HCT116 (cell line): ENCODE results near the gene TRPM5. TPM values are rescaled to one million over a fixed set of nuclear protein-coding genes. Genes with fewer than 3 reads are reported as not detected.

ENCODE experiments used
- ATAC-seq: fragments of 200-7000 bp; cut with Tn5 transposase; 2 replicates; pipeline ENCODE4 v1.9.1; 2020; ENCODE audit warnings: mild to moderate bottlenecking, moderate library complexity
- BruUV-seq: library from RNA; stranded (reverse); fragments of 400-500 nt; replicated peaks from 2 replicates; lab custom pipeline; 2021; lab: Mats Ljungman, UMichigan
- CTCF ChIA-PET: fragments of 300-600 bp; sonication (Branson Sonifier 250); formaldehyde crosslinking; loops from one replicate; lab custom pipeline; 2021; ENCODE audit warnings: antibody characterized with exemption; lab: Charles Lee
- POLR2A ChIA-PET: fragments of 300-600, 350-600 bp; sonication (Branson Sonifier 250); formaldehyde crosslinking; loops from one replicate; lab custom pipeline; 2021; ENCODE audit warnings: antibody characterized with exemption; lab: Charles Lee
- RAD21 ChIA-PET, 2 experiments: fragments of 300-600 bp; sonication (Branson Sonifier 250); formaldehyde crosslinking; loops; one replicate each; lab custom pipeline; 2023; ENCODE audit warnings: low total read pairs in 2 of 2; ENCODE audit not compliant: uncharacterized antibody in 2 of 2, unreplicated experiment in 2 of 2, low non-redundant PET in 1 of 2; lab: Charles Lee
- DNase-seq: peaks from one replicate; pipeline ENCODE4 v3.0.0-alpha.2; 2010; ENCODE audit warnings: low read depth, low spot score
- H2AFZ ChIP-seq: fragments of 200-600 bp; shearing (Covaris generic), sonication (generic); 2 replicates; pipeline ENCODE4 v1.6.1; 2017; ENCODE audit warnings: low read depth, mixed run types, mixed read lengths, antibody characterized with exemption, low read length; ENCODE audit not compliant: poor library complexity, severe bottlenecking
- H3K27ac ChIP-seq: 2 replicates; pipeline ENCODE4 v1.5.1; 2012; ENCODE audit warnings: low read depth, low read length
- H3K27me3 ChIP-seq: fragments of 200-600 bp; sonication (generic); 2 replicates; pipeline ENCODE4 v1.6.1; 2016; ENCODE audit warnings: mixed run types, low read length, mixed read lengths; ENCODE audit not compliant: insufficient read depth
- H3K36me3 ChIP-seq, 2 experiments: fragments of 200-500 bp in 1 of 2; fragments of 200-600 bp in 1 of 2; sonication (Bioruptor generic) in 1 of 2; sonication (generic) in 1 of 2; 2 replicates each; pipeline versions ENCODE4 v1.5.1 to v1.6.1; 2014 to 2016; ENCODE audit warnings: low read length in 2 of 2, inconsistent platforms in 1 of 2, mixed read lengths in 1 of 2, mixed run types in 1 of 2; ENCODE audit not compliant: insufficient read depth in 2 of 2, control insufficient read depth in 1 of 2
- H3K4me1 ChIP-seq, 2 experiments: fragments of 200-600 bp in 1 of 2; sonication (generic) in 1 of 2; 2 replicates each; pipeline versions ENCODE4 v1.5.1 to v1.6.1; 2012 to 2017; ENCODE audit warnings: low read length in 2 of 2, inconsistent platforms in 1 of 2, mild to moderate bottlenecking in 1 of 2, mixed read lengths in 1 of 2, mixed run types in 1 of 2, moderate library complexity in 1 of 2; ENCODE audit not compliant: insufficient read depth in 2 of 2, control insufficient read depth in 1 of 2
- H3K4me2 ChIP-seq: fragments of 200-600 bp; sonication (generic); 2 replicates; pipeline ENCODE4 v1.6.1; 2017; ENCODE audit warnings: mixed run types, low read length, mixed read lengths
- H3K4me3 ChIP-seq, 2 experiments: fragments of 200-600 bp in 1 of 2; sonication (generic) in 1 of 2; replicated peaks in 1 of 2; 2 replicates each; pipeline ENCODE4 v1.5.1; 2011 to 2016; ENCODE audit warnings: low read length in 2 of 2, control low read depth in 1 of 2, low read depth in 1 of 2, mild to moderate bottlenecking in 1 of 2, mixed read lengths in 1 of 2, mixed run types in 1 of 2
- H3K79me2 ChIP-seq: fragments of 200-600 bp; sonication (generic); 2 replicates; pipeline ENCODE4 v1.6.1; 2017; ENCODE audit warnings: mild to moderate bottlenecking, mixed run types, low read length, moderate library complexity, mixed read lengths; ENCODE audit not compliant: insufficient read depth
- H3K9ac ChIP-seq: fragments of 200-600 bp; sonication (generic); 2 replicates; pipeline ENCODE4 v1.6.1; 2016; ENCODE audit warnings: low read length, mixed read lengths
- H3K9me2 ChIP-seq: fragments of 200-600 bp; sonication (generic), shearing (Covaris generic); 2 replicates; pipeline ENCODE4 v1.6.1; 2017; ENCODE audit warnings: mixed run types, mild to moderate bottlenecking, moderate library complexity; ENCODE audit not compliant: insufficient read depth
- H3K9me3 ChIP-seq, 2 experiments: fragments of 200-500 bp in 1 of 2; fragments of 200-600 bp in 1 of 2; sonication (Bioruptor generic) in 1 of 2; sonication (generic) in 1 of 2; 2 replicates each; pipeline ENCODE4 v1.6.1; 2014 to 2017; ENCODE audit warnings: low read length in 2 of 2, mixed read lengths in 2 of 2, inconsistent platforms in 1 of 2, low read depth in 1 of 2, mild to moderate bottlenecking in 1 of 2, mixed run types in 1 of 2, moderate library complexity in 1 of 2; ENCODE audit not compliant: control insufficient read depth in 1 of 2, insufficient read depth in 1 of 2
- H4K20me1 ChIP-seq: fragments of 200-600 bp; sonication (generic), shearing (Covaris generic); 2 replicates; pipeline ENCODE4 v1.6.1; 2017; ENCODE audit warnings: mixed run types, mild to moderate bottlenecking, moderate library complexity; ENCODE audit not compliant: insufficient read depth
- CBX3 ChIP-seq: IDR thresholded peaks from 2 replicates; pipeline ENCODE4 v1.6.1; 2012; ENCODE audit warnings: low read depth
- CEBPB ChIP-seq: IDR thresholded peaks from 2 replicates; pipeline ENCODE4 v1.6.1; 2012; ENCODE audit warnings: low read depth
- EGR1 ChIP-seq: IDR thresholded peaks from 2 replicates; pipeline ENCODE4 v1.6.1; 2012; ENCODE audit warnings: low read depth
- EZH2 ChIP-seq: fragments of 200-600 bp; sonication (generic); IDR thresholded peaks from 2 replicates; pipeline ENCODE4 v1.6.1; 2017; ENCODE audit warnings: antibody characterized with exemption, mixed run types
- FOSL1 ChIP-seq: IDR thresholded peaks from 2 replicates; pipeline ENCODE4 v1.6.1; 2012; ENCODE audit warnings: low read depth
- JUND ChIP-seq: IDR thresholded peaks from 2 replicates; pipeline ENCODE4 v1.6.1; 2012
- MAX ChIP-seq: IDR thresholded peaks from 2 replicates; pipeline ENCODE4 v1.6.1; 2012
- RAD21 ChIP-seq: IDR thresholded peaks from 2 replicates; pipeline ENCODE4 v1.6.1; 2012; ENCODE audit warnings: low read depth, mild to moderate bottlenecking
- REST ChIP-seq: IDR thresholded peaks from 2 replicates; pipeline ENCODE4 v1.6.1; 2012; ENCODE audit warnings: low read depth
- SIN3A ChIP-seq: IDR thresholded peaks from 2 replicates; pipeline ENCODE4 v1.6.1; 2012; ENCODE audit warnings: low read depth
- SP1 ChIP-seq: IDR thresholded peaks from 2 replicates; pipeline ENCODE4 v1.6.1; 2012; ENCODE audit warnings: low read depth
- SRF ChIP-seq: IDR thresholded peaks from 2 replicates; pipeline ENCODE4 v1.6.1; 2012; ENCODE audit warnings: low read depth
- TCF7L2 ChIP-seq: IDR thresholded peaks from 2 replicates; pipeline ENCODE4 v1.7.0; 2011; ENCODE audit warnings: borderline replicate concordance, inconsistent platforms; ENCODE audit not compliant: insufficient read depth, insufficient read length; ENCODE audit errors: extremely low read depth
- YY1 ChIP-seq: IDR thresholded peaks from 2 replicates; pipeline ENCODE4 v1.6.1; 2011; ENCODE audit warnings: low read length, low read depth, moderate library complexity, mild to moderate bottlenecking; ENCODE audit not compliant: insufficient replicate concordance; ENCODE audit errors: extremely low read depth
- ZBTB33 ChIP-seq: IDR thresholded peaks from 2 replicates; pipeline ENCODE4 v1.6.1; 2011; ENCODE audit warnings: mild to moderate bottlenecking, low read length, moderate library complexity; ENCODE audit not compliant: insufficient replicate concordance; ENCODE audit errors: extremely low read depth
- intact Hi-C: fragments of 100-400 bp; cut with micrococcal nuclease; formaldehyde crosslinking; loops from 2 replicates; pipeline ENCODE4 v1.10.0; 2022
- total RNA-seq: library from RNA; stranded (reverse); gene quantifications from one replicate; pipeline ENCODE4 v1.2.1, GENCODE V29; 2021; ENCODE audit not compliant: unreplicated experiment

Gene TRPM5
- total RNA-seq, 1 experiment from 2014 or later: 0.07 TPM

GRCh38 chr11:2402106-2402505, 42.2 kb downstream of the TRPM5 start:
- Histone ChIP-seq H3K79me2 (peaks cover 20% of the 10 kb centered on the region), H3K4me3 (peak overlapping the region; percentile 100), H4K20me1 (no peaks in the 10 kb centered on the region), H3K9ac (peak overlapping the region; percentile 96), H3K36me3 (peaks cover 7 to 10% of the 10 kb centered on the region in 2 experiments; a peak in 3 of 4 replicates), H3K4me1 (peaks cover 16 to 27% of the 10 kb centered on the region in 2 experiments), H3K27me3 (no peaks in the 10 kb centered on the region), H3K9me2 (no peaks in the 10 kb centered on the region), H3K4me2 (peak overlapping the region; percentile 97), H2AFZ (no peak overlapping the region), H3K27ac (peak overlapping the region; percentile 73; the same call in 1 of the 2 replicates), H3K9me3 (no peaks in the 10 kb centered on the region)
- ChIA-PET POLR2A (no interaction called here), RAD21 (no interaction called here), CTCF (interaction anchor here (5.0 kb wide), 1 partner anchor 18 kb away, joined by 42 read pairs; no protein-coding TSS in a partner anchor)
- no peak for TF ChIP-seq YY1
- TF ChIP-seq REST: no peak
- TF ChIP-seq SIN3A: no peak
- no peak for TF ChIP-seq ZBTB33
- no peak for TF ChIP-seq JUND
- TF ChIP-seq EGR1: no peak
- TF ChIP-seq CBX3: no peak
- no peak for TF ChIP-seq MAX
- TF ChIP-seq EZH2: no peak
- no peak for TF ChIP-seq SRF
- no peak for TF ChIP-seq TCF7L2
- TF ChIP-seq SP1: no peak
- TF ChIP-seq CEBPB: no peak
- no peak for TF ChIP-seq FOSL1
- no peak for TF ChIP-seq RAD21
- DNase-seq: no peak
- no peak for ATAC-seq
- intact Hi-C loops: loop anchor here (5.0 kb wide), 3 partner anchors 95 to 220 kb away; no protein-coding TSS in a partner anchor
- no TSS peak for BruUV-seq
